GM21526 (cell line): ENCODE data around the gene ATRAID.

ENCODE experiments used
- ATAC-seq: cut with Tn5 transposase; IDR thresholded peaks from one replicate; pipeline ENCODE4 v1.9.1; 2021; ENCODE audit warnings: moderate library complexity; ENCODE audit not compliant: unreplicated experiment, low FRiP score

ATRAID gene

GRCh38 chr2:27217173-27218121, 5.6 kb downstream of the ATRAID start, which contains the start of gene CAD:
Gene CAD, plus strand, starts transcription at chr2:27217369. Its CDS starts 183 bp downstream, at chr2:27217552.
- peak; percentile 65 for ATAC-seq

GRCh38 chr2:27218614-27219013, 6.8 kb downstream of the ATRAID start:
- ATAC-seq: no peak

DNA sequence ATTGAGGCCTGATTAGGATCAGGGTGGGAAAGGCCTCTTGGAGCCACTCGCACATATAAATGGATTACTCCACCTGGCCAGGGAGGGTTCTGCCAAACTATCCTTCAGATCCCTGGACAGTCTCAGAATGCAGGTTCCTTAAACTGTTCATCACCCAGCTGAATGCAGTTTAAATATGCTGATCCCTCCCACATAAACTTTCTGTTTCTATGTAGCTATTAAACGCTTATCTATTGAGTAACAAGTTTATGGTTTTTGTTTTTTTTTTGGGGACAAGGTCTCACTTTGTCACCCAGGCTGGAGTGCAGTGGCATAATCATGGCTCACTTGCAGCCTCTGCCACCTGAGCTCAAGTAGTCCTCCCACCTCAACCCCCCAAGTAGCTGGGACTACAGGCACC, 7.2 kb downstream of the ATRAID start:
- no peak for ATAC-seq

- ATAC-seq: no peak
Observed at GRCh38 chr2:27220091-27220490, 8.2 kb downstream of the ATRAID start.

DNA sequence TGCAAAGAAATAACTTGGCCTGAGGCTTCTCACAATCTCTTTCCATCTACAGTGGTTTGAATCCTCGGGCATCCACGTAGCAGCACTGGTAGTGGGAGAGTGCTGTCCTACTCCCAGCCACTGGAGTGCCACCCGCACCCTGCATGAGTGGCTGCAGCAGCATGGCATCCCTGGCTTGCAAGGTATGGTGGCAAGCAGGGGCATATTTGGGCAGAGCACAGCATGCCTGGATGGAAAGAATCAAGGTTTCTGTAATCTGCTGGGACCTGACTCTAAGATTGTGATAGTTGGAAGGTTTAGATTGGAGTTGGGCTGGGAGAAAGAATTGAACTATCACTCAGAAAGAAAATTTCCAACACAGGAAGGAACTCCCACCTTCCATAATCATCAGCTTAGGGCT, 9.3 kb downstream of the ATRAID start:
- ATAC-seq: no peak

DNA sequence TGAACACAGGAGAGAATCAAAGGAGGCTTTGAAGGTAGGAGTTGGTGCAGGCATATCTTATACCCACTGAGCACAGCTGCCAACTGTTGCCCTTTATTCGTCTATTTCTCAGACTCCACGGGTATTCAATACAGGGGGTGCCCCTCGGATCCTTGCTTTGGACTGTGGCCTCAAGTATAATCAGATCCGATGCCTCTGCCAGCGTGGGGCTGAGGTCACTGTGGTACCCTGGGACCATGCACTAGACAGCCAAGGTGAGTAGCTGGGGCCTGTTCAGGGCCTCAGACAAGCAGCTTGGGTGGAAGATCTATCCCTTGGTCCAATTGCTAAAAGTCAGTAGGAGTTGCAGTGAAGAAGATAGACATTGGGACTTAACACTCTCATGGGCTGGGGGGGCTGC, 10.6 kb downstream of the ATRAID start:
- ATAC-seq: no peak

DNA sequence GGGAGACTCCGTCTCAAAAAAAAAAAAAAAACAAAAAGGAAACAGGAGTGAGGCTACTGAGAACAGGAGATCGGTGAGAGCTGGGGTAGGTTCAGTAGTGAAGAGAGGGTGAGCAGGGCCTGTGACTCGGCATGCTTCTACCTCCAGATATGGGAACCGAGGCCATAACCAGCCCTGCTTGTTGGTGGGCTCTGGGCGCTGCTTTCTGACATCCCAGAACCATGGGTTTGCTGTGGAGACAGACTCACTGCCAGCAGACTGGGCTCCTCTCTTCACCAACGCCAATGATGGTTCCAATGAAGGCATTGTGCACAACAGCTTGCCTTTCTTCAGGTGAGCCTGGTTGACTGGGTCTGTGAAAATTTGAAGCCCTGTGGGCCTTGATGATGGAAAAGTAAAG, 11.6 kb downstream of the ATRAID start:
- ATAC-seq: no peak

DNA sequence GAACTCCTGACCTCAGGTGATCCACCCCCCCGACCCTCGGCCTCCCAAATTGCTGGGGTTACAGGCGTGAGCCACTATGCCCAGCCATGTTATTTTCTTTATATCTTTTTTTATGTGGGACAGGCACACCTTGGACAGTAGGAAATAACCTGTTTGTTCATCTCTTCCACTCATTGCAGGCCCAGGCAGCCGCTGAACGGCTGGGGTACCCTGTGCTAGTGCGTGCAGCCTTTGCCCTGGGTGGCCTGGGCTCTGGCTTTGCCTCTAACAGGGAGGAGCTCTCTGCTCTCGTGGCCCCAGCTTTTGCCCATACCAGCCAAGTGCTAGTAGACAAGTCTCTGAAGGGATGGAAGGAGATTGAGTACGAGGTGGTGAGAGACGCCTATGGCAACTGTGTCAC, 13.7 kb downstream of the ATRAID start:
- no peak for ATAC-seq

DNA sequence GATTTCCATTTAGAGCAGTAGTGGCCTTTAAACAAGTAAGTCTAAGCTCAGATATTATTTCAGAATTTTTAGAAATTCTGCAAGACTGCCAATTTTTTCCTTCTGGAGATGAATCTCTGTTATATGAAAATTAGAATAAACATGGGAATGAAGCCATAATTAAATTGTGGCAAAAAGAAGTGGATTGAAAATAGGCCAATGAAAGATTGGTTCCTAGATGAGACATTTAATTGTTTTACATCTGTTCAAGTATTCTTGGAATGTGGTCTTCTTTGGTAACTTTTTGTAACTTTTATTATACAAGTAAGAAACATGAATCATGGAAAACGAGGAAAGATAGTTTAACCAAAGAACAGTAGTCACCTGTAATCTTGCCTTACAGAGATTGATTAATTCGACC, 15.7 kb downstream of the ATRAID start:
- ATAC-seq: no peak

DNA sequence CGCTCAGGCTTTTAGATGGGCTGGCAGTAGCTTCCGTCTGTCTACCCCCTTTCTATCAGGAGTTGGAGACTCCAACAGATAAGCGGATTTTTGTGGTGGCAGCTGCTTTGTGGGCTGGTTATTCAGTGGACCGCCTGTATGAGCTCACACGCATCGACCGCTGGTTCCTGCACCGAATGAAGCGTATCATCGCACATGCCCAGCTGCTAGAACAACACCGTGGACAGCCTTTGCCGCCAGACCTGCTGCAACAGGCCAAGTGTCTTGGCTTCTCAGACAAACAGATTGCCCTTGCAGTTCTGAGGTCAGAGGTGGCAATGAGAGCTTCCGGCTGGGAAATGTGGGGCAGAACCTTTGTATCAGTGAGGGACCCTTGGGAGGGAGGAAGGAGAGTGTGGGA, 20.1 kb downstream of the ATRAID start:
- no peak for ATAC-seq

DNA sequence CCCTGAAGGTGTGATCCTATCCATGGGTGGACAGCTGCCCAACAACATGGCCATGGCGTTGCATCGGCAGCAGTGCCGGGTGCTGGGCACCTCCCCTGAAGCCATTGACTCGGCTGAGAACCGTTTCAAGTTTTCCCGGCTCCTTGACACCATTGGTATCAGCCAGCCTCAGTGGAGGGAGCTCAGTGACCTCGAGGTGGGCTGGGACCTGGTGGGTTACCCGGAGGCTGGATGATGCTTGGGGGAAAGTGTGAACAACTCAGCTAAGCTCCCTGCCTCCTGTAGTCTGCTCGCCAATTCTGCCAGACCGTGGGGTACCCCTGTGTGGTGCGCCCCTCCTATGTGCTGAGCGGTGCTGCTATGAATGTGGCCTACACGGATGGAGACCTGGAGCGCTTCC, 21.5 kb downstream of the ATRAID start:
- ATAC-seq: no peak

DNA sequence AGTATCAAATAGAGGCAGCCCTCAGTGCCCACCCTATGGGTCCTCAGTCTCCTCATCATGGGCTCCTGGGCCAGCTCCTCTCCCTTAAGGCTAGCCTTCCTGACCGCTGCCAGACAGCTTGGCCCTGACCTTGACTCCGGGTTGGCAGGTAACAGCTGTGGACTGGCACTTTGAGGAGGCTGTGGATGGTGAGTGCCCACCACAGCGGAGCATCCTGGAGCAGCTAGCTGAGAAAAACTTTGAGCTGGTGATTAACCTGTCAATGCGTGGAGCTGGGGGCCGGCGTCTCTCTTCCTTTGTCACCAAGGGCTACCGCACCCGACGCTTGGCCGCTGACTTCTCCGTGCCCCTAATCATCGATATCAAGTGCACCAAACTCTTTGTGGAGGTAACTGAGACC, 24.3 kb downstream of the ATRAID start:
- no peak for ATAC-seq

- ATAC-seq: no peak
Observed at GRCh38 chr2:27236626-27237025, 24.8 kb downstream of the ATRAID start.

GRCh38 chr2:27237341-27237945, 25.6 kb downstream of the ATRAID start:
- no peak for ATAC-seq

- no peak for ATAC-seq
Observed at GRCh38 chr2:27238976-27239375, 27.1 kb downstream of the ATRAID start.

DNA sequence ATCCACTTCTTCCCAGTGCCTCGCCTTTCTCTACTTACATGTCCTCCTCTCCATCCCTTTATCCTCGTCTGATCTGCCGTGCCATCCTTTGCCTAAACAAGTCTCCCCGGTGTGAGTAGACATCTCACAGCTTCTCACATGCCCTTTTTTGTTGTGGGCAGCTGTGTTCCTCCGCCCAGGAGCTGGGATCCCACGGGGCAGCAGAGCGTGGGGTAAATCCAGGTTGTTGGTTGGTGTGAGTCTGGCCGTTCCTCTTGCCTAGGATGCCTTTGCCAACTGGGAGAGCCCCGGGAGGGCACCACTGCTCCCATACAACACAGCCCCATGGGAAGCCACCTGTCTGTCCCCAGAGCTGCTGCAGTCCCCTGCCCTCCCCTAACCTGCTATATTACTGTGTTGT, 28.6 kb downstream of the ATRAID start:
- no peak for ATAC-seq

DNA sequence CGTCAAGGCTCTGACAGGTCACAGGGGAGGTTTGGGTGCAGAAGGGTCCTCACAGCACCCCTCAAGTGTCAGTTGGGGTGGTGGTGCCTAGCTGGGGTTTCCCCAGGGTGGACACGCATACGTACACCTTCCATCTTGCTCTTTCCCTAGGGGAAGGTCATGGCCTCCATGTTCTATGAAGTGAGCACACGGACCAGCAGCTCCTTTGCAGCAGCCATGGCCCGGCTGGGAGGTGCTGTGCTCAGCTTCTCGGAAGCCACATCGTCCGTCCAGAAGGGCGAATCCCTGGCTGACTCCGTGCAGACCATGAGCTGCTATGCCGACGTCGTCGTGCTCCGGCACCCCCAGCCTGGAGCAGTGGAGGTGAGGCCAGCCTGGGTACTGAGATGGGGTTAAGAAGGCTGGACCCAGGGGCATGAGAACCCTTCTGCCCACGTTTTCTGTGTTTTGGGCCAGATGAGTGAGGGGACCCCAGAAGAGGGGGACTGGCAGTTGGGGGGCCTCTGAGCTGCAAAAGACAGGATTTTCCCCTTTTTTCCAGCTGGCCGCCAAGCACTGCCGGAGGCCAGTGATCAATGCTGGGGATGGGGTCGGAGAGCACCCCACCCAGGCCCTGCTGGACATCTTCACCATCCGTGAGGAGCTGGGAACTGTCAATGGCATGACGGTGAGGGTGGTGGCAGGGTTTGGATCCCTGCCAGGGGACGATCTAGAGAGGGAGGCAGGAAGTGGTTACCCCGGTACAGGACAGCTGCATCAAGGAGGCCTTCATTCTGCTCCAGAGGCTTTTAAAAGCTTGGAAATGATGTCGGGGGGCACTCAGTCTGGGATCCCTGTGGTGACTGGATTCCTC, 30.1 kb downstream of the ATRAID start:
- ATAC-seq: no peak

DNA sequence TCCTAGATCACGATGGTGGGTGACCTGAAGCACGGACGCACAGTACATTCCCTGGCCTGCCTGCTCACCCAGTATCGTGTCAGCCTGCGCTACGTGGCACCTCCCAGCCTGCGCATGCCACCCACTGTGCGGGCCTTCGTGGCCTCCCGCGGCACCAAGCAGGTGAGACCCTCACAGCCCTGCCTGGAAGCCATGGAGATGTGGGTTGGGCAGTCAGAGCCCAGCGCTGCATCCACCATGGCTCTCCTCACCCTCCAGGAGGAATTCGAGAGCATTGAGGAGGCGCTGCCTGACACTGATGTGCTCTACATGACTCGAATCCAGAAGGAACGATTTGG, 30.7 kb downstream of the ATRAID start:
- no peak for ATAC-seq

- no peak for ATAC-seq
Observed at GRCh38 chr2:27243391-27244130, 31.7 kb downstream of the ATRAID start.

- ATAC-seq: no peak
Observed at GRCh38 chr2:27245116-27245515, 33.3 kb downstream of the ATRAID start.
